Measurements from ENCODE around the gene ZNF423.

DNA sequence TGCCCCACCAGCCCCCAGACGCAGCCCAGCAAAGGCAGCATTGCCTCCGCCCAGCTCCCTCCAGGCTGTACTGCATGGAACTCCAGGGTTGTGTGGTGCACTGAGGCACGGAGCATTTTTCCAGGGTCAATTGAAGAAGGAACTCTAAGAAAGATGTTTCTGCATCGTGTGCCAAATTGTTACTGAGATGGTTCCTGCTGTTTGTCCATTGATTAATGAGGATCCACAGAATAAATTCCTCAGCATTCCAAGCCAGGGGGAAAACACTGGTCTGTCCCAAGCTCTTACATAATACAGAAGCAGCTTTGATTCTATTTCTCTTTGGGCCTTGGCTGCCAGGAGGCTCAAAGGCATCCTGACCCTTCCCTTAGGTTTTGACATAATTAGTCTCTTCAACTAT lies 80.9 kb downstream of the ZNF423 start:
- TF ChIP-seq GATA3 (IDR thresholded peaks at IDR 0.05; ENCODE audit: low read depth, low read length) (no peak), GATA2 (IDR thresholded peaks at IDR 0.05; ENCODE audit: low read depth, low read length) (no peak)

Data from SH-SY5Y (cell line).